Measurements from ENCODE around the gene DBNDD1. TPM values are rescaled to one million over a fixed set of nuclear protein-coding genes. Genes with fewer than 3 reads are reported as not detected.
"Not testable (repeated sequence)": the region's sequence is repeated elsewhere in the genome, so short reads cannot be mapped to it uniquely, and the experiment has no call there.

DBNDD1 gene
- total RNA-seq, 1 donor from 2014 or later, result 10.6 TPM

- FAIRE-seq; DNase-seq (ENCODE audit: low spot score in 2 of 2): not testable (repeated sequence)
These were observed 51.8 kb downstream of the DBNDD1 start for GRCh38 chr16:89967436-89967835.

DNA sequence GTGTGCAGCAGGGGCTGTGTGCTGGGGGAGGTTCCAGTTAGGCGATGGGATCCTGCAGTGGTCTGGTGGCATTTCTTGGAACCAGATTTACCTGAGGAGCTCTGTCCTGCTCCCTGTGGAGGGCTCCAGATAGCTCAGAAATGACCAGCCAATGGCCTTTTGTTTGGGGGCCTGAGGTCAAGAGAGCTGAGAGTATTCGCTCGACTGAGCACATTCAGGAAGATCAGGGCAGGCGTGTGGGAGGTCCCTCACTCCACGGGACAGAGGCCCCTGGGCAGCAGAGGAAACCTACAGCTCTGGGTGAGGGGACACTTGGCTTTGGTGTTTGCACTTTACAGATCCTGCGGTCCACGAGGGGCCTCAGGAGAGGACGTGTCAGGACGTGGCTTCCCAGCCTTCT lies 52.5 kb downstream of the DBNDD1 start:
- no peak for FAIRE-seq
- no peak for DNase-seq (ENCODE audit: low spot score in 2 of 2)

DNA sequence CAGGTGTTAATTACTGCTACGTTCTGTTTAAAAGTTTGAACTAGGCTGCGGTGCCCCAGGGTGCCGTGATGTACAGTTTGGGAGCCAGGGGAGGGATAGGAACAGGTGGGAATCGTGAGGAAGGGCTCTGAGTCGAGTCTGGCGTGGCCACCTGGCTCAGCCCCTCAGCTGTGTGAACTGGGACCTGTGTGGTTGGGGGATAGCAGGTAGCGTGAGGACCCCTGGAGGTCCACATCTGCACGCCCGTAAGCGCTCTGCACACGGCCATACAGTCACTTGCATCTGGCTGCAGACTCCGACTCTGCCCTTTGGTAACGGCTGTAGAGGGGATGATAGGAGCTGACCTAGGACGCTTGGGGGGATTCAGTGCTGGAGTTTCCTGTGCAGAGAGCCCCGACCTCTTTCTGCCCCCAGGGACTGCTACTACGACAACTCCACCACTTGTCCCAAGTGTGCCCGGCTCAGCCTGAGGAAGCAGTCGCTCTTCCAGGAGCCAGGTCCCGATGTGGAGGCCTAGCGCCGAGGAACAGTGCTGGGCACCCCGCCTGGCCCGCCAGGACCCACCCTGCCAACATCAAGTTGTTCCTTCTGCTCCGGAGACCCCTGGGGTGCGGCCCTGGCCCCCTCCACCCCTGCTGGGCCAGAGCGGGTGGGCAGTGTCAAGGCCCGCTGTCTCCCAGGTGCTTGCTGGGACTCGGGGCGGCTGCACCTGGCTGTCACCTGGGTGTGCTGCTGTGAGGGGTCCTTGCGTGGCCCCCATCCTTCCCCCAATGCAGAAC lies 53.6 kb downstream of the DBNDD1 start:
- FAIRE-seq, result no peak
- DNase-seq (ENCODE audit: low spot score in 2 of 2), result no peak

GRCh38 chr16:89964201-89964600 lies 55.1 kb downstream of the DBNDD1 start:
- FAIRE-seq, result no peak
- no peak for DNase-seq (ENCODE audit: low spot score in 2 of 2)

- FAIRE-seq, result no peak
These were observed 56.3 kb downstream of the DBNDD1 start for GRCh38 chr16:89962754-89963498.

GRCh38 chr16:89961920-89962319 lies 57.3 kb downstream of the DBNDD1 start:
- DNase-seq (ENCODE audit: low spot score in 2 of 2) (no peak), FAIRE-seq (no peak)

More at GRCh38 chr16:89962754-89963498, 56.3 kb downstream of the DBNDD1 start:
- DNase-seq (ENCODE audit: low spot score in 2 of 2), result no peak

GRCh38 chr16:89960966-89961365 lies 58.3 kb downstream of the DBNDD1 start:
- no peak for FAIRE-seq
- DNase-seq (ENCODE audit: low spot score in 2 of 2), result no peak

GRCh38 chr16:89958596-89958995 lies 60.7 kb downstream of the DBNDD1 start:
- DNase-seq (ENCODE audit: low spot score in 2 of 2), result no peak
- FAIRE-seq, result no peak

GRCh38 chr16:89958068-89958467 lies 61.2 kb downstream of the DBNDD1 start:
- DNase-seq (ENCODE audit: low spot score in 2 of 2), result no peak
- FAIRE-seq, result no peak

- no peak for FAIRE-seq
- DNase-seq (ENCODE audit: low spot score in 2 of 2), result no peak
These were observed 62.0 kb downstream of the DBNDD1 start for GRCh38 chr16:89957216-89957785.

DNA sequence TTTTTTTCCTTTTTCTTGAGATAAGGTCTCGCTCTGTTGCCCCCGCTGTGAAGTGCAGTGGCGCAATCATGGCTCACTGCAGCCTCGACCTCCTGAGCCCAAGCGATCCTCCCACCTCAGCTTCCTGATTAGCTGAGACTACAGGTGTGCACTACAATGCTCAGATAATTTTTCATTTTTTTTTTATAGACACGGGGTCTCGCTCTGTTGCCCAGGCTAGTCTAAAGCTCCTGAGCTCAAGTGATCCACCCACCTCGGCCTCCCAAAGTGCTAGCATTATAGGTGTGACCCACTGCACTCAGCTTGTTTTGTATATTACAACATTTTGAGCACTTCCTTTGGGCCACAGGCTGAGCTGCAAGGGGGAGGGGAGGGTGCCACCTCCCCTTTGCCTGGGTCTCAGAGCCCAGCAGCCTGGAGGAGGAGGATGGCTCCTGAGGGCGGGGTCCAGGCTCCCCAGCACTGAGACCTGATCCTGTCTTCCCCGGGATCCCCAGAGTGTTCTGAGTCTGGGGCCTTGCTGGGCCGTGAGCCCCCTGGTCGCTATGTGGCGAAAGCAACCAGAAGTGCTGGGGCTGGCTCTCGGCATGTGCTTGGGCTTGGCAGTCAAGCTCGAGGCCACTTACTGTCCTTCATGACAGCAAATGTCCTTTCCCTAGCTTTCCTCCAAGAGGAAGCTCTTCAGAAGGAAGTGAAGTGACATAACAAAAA lies 62.6 kb downstream of the DBNDD1 start:
- FAIRE-seq (no peak), DNase-seq (ENCODE audit: low spot score in 2 of 2) (no peak)

- no peak for FAIRE-seq
These were observed 64.1 kb downstream of the DBNDD1 start for GRCh38 chr16:89955001-89955685.

More at GRCh38 chr16:89955001-89955685, 64.1 kb downstream of the DBNDD1 start:
- DNase-seq (ENCODE audit: low spot score in 2 of 2), result no peak

Other genes with a start within 250 kb of the DBNDD1 start
- gene FANCA, start 202.8 kb downstream of the DBNDD1 start, total RNA-seq, result 8.2 TPM
- 14.7 TPM for gene SPIRE2, start 191.0 kb downstream of the DBNDD1 start, total RNA-seq
- gene TCF25, start 145.9 kb downstream of the DBNDD1 start, total RNA-seq, result 177 TPM
- 3.3 TPM for gene MC1R, start 100.6 kb downstream of the DBNDD1 start, total RNA-seq
- gene TUBB3, start 96.1 kb downstream of the DBNDD1 start, total RNA-seq, result 3,334 TPM
- gene DEF8, start 70.7 kb downstream of the DBNDD1 start, total RNA-seq, result 51.8 TPM
- gene PRDM7, start 57.9 kb upstream of the DBNDD1 start, total RNA-seq, result not detected

All from frontal cortex (tissue), 4 donors.